HL-60 (cell line): ENCODE measurements around the gene WNT11.

Experiments
- CTCF ChIP-seq: IDR thresholded peaks from one replicate; pipeline ENCODE4 v1.5.1; 2011; ENCODE audit warnings: low read length, control low read depth, inconsistent platforms; ENCODE audit not compliant: insufficient read depth
- POLR2AphosphoS5 ChIP-seq: IDR thresholded peaks from 2 replicates; pipeline ENCODE4 v1.6.1; 2012; ENCODE audit warnings: low read depth
- SPI1 ChIP-seq: IDR thresholded peaks from 2 replicates; pipeline ENCODE4 v1.6.1; 2012; ENCODE audit warnings: low read depth, mild to moderate bottlenecking, borderline replicate concordance

DNA sequence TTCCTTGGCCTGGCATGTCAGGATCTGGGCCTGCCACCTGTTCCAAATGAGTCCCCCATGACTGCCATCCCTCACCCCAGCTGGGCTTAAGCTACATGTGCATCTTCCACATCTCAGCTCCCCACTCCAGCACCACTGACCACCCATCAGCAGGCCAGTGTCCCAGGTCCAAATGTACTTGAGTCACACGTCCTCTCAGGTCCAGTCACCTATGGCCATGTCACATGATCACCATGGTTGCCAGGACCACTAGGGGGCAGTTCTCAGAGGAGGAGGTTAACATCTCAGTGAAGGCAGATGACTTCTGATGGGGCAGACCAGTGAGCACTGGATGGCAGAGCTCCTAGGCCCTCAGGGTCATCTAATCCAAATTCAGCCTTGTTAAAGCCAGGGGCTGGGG is 41.9 kb upstream of the WNT11 start:
- no peak for TF ChIP-seq CTCF
- TF ChIP-seq POLR2AphosphoS5, result no peak
- TF ChIP-seq SPI1, result no peak
